Mucosa of descending colon (tissue), 3 donors: ENCODE data around the gene CEACAM16. TPM values are rescaled to one million over a fixed set of nuclear protein-coding genes. Genes with fewer than 3 reads are reported as not detected.
A peak's percentile ranks its signal among the peaks of the same experiment; 100 is the strongest.

Experiments used
- ATAC-seq: fragments of 200-7000 bp; cut with Tn5 transposase; one replicate; pipeline ENCODE4 v1.9.1; 2020; ENCODE audit warnings: mild to moderate bottlenecking, moderate library complexity
- DNase-seq, 3 donors: peaks; one replicate each; pipeline ENCODE4 v3.0.0-alpha.2; 2020
- H3K36me3 ChIP-seq: fragments of 200-600 bp; one replicate; pipeline ENCODE4 v1.8.0; 2021; ENCODE audit warnings: low read depth, mild to moderate bottlenecking
- H3K4me1 ChIP-seq: fragments of 200-600 bp; one replicate; pipeline ENCODE4 v1.8.0; 2021; ENCODE audit warnings: low read depth, mild to moderate bottlenecking
- H3K4me3 ChIP-seq: fragments of 200-600 bp; one replicate; pipeline ENCODE4 v1.8.0; 2021; ENCODE audit warnings: mild to moderate bottlenecking
- H3K9me3 ChIP-seq: fragments of 200-600 bp; one replicate; pipeline ENCODE4 v1.8.0; 2021; ENCODE audit warnings: mild to moderate bottlenecking
- intact Hi-C, 2 donors: fragments of 100-400 bp; cut with DNase I in 1 of 2; cut with micrococcal nuclease in 1 of 2; formaldehyde crosslinking; loops; one replicate each; pipeline versions ENCODE4 v1.11.0 to v1.11.1; 2022; cut with DNase I, micrococcal nuclease
- total RNA-seq, 3 donors: library from RNA; stranded (reverse); fragmentation: NEBNext Ultra II Directional in 2 of 3; extraction: Animal tissue kit (Norgen Biotek cat#: 25700) in 2 of 3; gene quantifications; one replicate each; pipeline versions ENCODE4 v1.2.1 to v1.2.4, GENCODE V29; 2021 to 2023
- TF ChIP-seq, protein P1 (sequence below): fragments of 200-600 bp; IDR thresholded peaks from one replicate; pipeline ENCODE4 v1.8.0; 2022; ENCODE audit warnings: antibody characterized with exemption, mild to moderate bottlenecking
- donor health status: DM: no; HTN: no; CAD: no; lungs with moderate emphysema.
- donor health status: DM: no; HTN: no; CAD: no.
- donor health status: DM: no; HTN: yes; CAD: no.

CEACAM16 gene
- total RNA-seq, 3 donors from 2014 or later, result 0.17 TPM; not detected in 2

DNA sequence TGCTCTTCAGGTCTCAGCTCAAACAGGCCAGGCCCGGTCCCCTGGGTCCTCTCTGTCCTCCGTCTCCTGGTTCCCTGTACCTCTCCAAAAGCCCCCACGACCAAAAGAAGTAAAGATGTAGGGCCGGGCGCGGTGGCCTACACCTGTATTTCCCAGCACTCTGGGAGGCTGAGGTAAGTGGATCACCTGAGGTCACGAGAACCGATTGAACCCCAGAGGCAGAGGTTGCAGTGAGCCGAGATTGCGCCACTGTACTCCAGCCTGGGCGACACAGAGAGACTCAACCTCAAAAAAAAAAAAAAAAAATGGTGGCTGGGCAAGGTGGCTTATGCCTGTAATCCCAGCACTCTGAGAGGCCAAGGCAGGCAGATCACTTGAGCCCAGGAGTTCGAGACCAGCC is 27.5 kb downstream of the CEACAM16 start:
- no peak for ATAC-seq
- no peak for DNase-seq
- Histone ChIP-seq H3K36me3 (no peaks in the 10 kb centered on the region), H3K4me3 (no peak overlapping the region), H3K4me1 (peaks cover 36% of the 10 kb centered on the region), H3K9me3 (no peaks in the 10 kb centered on the region)
- intact Hi-C loops, result no loop called here
- TF ChIP-seq, protein P1, sequence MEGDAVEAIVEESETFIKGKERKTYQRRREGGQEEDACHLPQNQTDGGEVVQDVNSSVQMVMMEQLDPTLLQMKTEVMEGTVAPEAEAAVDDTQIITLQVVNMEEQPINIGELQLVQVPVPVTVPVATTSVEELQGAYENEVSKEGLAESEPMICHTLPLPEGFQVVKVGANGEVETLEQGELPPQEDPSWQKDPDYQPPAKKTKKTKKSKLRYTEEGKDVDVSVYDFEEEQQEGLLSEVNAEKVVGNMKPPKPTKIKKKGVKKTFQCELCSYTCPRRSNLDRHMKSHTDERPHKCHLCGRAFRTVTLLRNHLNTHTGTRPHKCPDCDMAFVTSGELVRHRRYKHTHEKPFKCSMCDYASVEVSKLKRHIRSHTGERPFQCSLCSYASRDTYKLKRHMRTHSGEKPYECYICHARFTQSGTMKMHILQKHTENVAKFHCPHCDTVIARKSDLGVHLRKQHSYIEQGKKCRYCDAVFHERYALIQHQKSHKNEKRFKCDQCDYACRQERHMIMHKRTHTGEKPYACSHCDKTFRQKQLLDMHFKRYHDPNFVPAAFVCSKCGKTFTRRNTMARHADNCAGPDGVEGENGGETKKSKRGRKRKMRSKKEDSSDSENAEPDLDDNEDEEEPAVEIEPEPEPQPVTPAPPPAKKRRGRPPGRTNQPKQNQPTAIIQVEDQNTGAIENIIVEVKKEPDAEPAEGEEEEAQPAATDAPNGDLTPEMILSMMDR, result no peak

DNA sequence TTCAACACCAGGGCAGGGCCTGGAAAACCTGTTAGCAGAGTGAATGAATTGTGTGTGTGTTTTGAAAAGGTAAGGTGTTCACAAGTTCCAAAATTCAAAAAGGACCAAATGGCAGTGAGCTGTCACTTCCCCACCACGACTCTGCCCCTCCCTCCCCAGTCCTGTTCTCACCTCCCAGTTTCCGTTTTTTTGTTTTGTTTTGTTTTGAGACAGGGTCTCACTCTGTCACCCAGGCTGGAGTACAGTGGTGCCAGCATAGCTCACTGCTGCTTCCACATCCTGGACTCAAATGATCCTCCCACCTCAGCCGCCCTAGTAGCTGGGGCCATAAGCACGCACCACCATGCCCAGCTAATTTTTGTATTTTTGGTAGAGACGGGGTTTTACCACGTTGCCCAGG is 29.2 kb downstream of the CEACAM16 start:
- DNase-seq (no peak), ATAC-seq (no peak)
- intact Hi-C loops, result no loop called here
- Histone ChIP-seq H3K9me3 (no peaks in the 10 kb centered on the region), H3K4me3 (no peak overlapping the region), H3K36me3 (no peaks in the 10 kb centered on the region), H3K4me1 (peaks cover 33% of the 10 kb centered on the region)
- TF ChIP-seq, protein P1, result no peak

DNA sequence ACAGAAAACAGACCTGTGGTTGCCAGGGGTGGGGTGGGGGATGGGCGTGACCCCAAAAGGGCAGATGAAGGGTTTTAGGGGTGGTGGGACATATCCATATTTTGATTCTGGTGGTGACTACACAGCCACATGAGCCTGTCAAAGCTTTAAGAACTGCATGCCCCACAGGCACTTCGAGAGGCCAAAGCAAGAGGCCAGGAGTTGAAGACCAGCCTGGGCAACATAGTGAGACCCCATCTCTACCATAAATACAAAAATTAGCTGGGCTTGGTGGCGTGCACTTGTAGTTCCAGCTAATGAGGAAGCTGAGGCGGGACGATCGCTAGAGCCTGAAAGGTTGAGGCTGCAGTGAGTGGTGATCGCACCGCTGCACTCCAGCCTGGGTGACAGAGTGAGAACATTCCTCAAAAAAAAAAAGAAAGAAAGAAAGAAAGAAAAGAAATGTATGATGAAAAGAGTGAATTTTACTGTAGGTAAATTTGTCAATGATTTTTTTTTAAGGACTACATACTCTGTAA is 30.6 kb downstream of the CEACAM16 start:
- ATAC-seq (no peak), DNase-seq (no peak)
- Histone ChIP-seq H3K4me1 (peaks cover 21% of the 10 kb centered on the region), H3K36me3 (no peaks in the 10 kb centered on the region), H3K4me3 (no peak overlapping the region), H3K9me3 (no peaks in the 10 kb centered on the region)
- intact Hi-C loops, result no loop called here
- TF ChIP-seq, protein P1, result no peak

DNA sequence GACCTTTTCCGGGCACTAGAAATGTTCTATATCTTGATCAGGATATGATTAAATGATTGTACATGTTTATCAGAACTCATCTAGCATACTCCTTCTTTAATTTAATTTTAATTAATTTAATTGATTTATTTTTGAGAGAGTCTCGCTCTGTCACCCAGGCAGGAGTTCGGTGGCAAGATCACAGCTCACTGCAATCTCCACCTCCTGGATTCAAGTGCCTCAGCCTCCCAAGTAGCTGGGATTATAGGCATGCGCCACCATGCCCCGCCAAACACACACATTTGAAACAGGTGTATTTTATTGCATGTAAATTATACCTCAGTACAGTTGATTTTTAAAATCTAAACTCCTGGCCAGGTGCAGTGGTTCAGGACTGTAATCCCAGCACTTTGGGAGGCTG is 32.1 kb downstream of the CEACAM16 start:
- TF ChIP-seq, protein P1, result no peak
- intact Hi-C loops, result no loop called here
- no peak overlapping the region for H3K4me3 ChIP-seq
- no peaks in the 10 kb centered on the region for H3K36me3 ChIP-seq
- no peaks in the 10 kb centered on the region for H3K9me3 ChIP-seq
- peak; percentile 75 for ATAC-seq
- H3K4me1 ChIP-seq, result peaks cover 8% of the 10 kb centered on the region
- peak in 2 of 3 donors; percentile 60 to 66 for DNase-seq

DNA sequence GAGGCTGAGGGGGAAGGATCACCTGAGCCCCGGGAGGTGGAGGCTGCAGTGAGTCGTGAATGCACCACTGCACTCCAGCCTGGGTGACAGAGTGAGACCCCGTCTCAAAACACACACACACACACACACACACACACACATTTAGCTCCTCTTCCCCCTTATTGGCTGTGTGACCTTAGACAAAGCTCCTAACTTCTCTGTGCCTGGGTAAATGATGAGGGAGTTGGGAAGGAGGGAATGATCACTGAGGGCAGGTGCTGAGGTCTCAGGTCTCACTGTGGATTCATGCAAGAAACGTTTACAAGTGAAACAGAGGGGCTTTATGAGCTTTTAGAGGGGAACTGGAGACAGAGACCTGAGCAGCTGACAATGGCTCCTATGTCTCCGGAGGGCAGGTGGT is 32.7 kb downstream of the CEACAM16 start:
- Histone ChIP-seq H3K4me1 (peaks cover 6% of the 10 kb centered on the region), H3K9me3 (no peaks in the 10 kb centered on the region), H3K4me3 (no peak overlapping the region), H3K36me3 (no peaks in the 10 kb centered on the region)
- DNase-seq (no peak), ATAC-seq (no peak)
- intact Hi-C loops, result no loop called here
- TF ChIP-seq, protein P1, result no peak
